NB4 (cell line): ENCODE measurements around the gene EMILIN1.

Experiments
- MYC ChIP-seq: IDR thresholded peaks from 2 replicates; pipeline ENCODE4 v1.6.1; 2011; ENCODE audit warnings: low read depth, low read length
- POLR2A ChIP-seq: IDR thresholded peaks from 2 replicates; pipeline ENCODE4 v1.6.1; 2011; ENCODE audit warnings: mild to moderate bottlenecking; ENCODE audit not compliant: insufficient read length; ENCODE audit errors: extremely low read depth
- TF ChIP-seq, protein P1 (sequence below): IDR thresholded peaks from one replicate; pipeline ENCODE4 v1.5.1; 2012; ENCODE audit warnings: low read depth, low read length
- TF ChIP-seq, protein P2 (sequence below): IDR thresholded peaks from 2 replicates; pipeline ENCODE4 v1.6.1; 2011; ENCODE audit warnings: low read depth, low read length

DNA sequence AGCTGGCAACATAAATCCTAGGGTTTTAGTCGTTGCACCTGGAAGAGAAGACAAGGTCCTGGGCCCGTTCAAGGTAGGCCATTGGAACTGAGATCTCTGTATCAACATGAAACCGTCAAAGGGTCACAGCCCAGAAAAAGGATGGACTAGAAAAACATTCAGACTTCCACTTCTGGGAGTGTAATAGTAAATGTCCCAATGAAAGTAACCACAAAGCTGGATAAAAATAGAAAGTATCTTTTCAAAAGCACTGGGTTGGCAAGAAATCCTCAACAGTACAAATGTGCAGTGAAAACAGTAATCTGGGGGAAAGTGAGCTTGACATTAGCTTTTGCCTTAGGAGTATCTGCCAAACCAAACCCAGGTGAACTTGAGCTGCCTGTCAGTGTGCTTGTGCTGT lies 27.6 kb downstream of the EMILIN1 start:
- TF ChIP-seq, protein P1, sequence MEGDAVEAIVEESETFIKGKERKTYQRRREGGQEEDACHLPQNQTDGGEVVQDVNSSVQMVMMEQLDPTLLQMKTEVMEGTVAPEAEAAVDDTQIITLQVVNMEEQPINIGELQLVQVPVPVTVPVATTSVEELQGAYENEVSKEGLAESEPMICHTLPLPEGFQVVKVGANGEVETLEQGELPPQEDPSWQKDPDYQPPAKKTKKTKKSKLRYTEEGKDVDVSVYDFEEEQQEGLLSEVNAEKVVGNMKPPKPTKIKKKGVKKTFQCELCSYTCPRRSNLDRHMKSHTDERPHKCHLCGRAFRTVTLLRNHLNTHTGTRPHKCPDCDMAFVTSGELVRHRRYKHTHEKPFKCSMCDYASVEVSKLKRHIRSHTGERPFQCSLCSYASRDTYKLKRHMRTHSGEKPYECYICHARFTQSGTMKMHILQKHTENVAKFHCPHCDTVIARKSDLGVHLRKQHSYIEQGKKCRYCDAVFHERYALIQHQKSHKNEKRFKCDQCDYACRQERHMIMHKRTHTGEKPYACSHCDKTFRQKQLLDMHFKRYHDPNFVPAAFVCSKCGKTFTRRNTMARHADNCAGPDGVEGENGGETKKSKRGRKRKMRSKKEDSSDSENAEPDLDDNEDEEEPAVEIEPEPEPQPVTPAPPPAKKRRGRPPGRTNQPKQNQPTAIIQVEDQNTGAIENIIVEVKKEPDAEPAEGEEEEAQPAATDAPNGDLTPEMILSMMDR, result no peak
- TF ChIP-seq MYC (no peak), POLR2A (no peak)
- TF ChIP-seq, protein P2, sequence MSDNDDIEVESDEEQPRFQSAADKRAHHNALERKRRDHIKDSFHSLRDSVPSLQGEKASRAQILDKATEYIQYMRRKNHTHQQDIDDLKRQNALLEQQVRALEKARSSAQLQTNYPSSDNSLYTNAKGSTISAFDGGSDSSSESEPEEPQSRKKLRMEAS, result no peak
